LNCAP (cell line): ENCODE data around the gene TPM3.

Experiments used
- TF ChIP-seq, protein P1 (sequence below): fragments of 450-650 bp; IDR thresholded peaks from 2 replicates; pipeline ENCODE4 v1.5.1; 2017; ENCODE audit warnings: mild to moderate bottlenecking

The TPM3 gene

DNA sequence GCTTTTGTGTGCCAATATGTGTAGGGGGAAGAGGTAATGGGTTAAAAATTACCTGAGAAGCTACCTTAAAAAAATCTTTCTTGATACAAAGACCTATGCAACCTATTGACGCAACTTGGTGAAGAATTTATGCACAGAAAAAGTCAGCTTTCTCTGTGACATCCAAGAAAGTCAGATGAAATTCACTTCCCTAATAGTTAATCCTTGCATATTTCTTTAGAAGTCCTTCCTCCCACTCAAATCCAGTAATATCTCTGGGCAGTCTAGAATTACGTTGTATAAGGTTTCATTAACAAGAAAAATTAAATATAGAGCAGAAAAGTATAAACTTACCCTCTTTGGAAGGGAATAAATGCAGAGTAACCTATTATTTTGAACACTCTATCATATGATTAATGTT is 31.7 kb upstream of the TPM3 start:
- TF ChIP-seq, protein P1, sequence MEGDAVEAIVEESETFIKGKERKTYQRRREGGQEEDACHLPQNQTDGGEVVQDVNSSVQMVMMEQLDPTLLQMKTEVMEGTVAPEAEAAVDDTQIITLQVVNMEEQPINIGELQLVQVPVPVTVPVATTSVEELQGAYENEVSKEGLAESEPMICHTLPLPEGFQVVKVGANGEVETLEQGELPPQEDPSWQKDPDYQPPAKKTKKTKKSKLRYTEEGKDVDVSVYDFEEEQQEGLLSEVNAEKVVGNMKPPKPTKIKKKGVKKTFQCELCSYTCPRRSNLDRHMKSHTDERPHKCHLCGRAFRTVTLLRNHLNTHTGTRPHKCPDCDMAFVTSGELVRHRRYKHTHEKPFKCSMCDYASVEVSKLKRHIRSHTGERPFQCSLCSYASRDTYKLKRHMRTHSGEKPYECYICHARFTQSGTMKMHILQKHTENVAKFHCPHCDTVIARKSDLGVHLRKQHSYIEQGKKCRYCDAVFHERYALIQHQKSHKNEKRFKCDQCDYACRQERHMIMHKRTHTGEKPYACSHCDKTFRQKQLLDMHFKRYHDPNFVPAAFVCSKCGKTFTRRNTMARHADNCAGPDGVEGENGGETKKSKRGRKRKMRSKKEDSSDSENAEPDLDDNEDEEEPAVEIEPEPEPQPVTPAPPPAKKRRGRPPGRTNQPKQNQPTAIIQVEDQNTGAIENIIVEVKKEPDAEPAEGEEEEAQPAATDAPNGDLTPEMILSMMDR: no peak

DNA sequence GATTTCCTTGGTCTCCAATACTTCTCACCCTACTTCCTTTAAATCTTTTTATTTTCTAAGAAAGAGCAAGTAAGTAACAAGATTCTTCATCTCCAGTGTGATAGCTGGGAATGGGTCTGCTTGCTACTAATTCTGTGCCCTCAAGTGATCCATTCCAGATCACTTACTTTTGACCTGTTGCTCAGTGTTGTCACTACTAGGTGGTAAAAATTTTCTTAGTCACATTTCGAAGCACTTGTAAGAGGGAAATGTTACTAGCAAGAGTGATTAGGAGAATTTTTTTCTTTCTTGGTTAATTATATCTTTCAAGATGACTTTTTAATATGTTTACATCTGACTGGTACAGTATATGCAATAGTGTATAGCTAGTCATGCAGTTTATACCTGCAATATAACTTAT is 31.0 kb upstream of the TPM3 start:
- TF ChIP-seq, protein P1: no peak

DNA sequence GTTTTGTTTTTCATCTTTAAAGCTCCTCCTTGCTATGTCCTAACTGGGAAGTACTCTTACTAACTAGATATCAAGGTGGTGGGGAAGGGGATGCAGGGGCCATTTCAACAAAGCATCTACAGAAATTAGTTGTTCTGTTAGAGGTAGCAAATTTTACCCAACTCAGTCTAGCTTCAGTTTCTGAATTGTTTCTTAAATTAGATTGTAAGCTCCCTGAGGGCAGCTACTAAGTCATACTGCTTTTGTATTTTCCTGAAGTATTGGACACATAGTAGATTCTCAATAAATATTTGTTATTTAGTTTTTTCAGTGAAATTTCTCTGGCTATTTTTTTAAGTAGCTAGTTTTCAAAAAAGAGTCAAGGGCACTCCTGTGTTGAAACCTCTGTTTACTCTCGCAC is 30.6 kb upstream of the TPM3 start:
- TF ChIP-seq, protein P1: no peak

DNA sequence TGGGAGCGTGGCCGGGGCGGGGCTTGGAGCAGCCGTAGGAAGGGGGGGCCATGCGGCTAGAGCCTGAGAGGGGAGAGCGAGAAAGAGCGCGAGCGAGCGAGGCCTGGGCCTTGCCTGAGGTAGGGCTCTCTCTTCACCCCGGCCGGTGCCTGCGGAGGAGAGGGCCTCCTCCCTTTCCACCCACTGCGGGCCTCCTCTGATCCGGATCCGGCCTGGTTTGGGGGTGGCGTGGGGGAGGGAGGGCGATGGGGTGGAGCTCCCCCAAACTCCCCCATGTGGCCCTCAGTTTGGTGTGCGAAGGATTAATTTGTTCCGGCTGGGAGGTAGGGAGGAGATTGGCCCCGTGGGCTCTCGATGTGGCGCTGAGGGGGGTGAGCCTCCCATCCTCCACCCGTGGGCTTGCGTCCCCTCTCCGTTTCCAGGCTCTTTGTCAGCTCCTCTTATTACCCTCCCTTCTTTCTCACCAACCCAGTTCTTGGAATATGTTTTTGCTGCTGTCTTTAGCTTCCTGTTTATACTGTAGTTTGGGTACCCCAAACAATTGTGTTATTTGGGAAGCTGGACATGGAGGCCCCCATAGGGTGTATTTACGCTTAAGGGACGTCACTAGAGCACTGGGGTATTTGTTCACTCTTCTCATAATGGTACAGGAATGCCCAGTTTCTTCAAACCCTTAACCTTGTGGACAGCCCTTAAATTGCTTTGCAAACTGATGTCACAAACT is 29.5 kb upstream of the TPM3 start:
- TF ChIP-seq, protein P1: no peak

DNA sequence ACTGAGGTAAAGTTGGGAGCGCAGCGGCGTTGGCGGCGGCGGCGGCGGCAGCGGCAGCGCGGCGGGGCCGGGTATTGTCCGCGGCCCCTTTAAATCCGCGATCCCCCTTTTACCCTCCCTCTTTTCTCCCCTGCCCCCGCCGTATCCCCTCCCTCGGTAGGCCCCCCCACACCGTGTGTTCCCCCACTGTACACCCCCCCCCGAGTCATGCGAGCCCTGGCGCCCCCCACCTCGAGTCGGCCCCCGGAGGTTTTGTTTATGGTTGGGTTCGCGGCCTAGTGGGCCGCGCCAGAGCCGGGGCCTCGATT is 29.0 kb upstream of the TPM3 start:
- TF ChIP-seq, protein P1: no peak

DNA sequence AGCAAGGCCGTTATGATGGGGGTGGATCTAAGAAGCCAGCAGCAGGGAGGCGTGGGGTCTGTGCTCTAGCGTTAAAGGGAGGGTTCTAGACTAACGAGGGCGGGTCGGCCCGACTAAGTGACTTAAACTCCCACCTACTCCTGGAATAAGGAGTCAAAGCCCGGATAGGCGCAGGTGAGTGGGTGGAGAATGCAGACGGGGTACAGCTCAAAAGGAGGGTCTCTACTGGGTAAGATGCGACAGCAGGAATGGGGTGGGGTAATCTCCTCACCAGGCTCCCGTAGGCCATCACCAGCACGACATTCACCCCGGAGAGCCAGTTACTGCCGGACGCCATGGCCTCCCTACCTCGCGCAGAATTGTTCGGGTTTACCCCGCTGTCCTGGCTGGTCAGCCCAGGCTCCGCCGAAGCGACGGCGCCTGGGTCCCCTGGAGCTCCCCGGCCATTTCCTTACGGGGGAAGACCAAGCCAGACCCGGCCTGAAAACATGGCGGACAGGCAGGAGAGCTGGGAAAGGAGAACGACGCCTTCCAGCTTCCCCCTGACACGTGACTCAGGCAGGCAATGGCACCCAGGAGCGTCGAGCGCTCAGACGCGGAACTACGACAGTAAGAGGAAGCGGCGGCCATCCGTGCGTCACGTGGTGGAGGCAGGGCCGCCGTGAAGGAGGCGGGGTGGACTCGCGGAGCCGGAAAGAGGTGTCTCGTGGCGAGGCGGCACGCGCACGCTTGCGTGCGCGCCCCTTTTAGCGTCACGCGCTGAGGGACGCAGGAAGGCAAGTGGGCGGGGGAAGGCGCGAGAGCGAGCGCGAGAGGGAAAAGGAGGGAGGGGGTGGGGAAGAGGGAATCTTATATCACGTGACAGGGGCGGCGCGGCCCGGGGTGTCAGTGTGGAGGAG is 28.4 kb upstream of the TPM3 start, which contains the start of gene UBAP2L:
Gene UBAP2L (plus strand): TSS at position 885 of the 899 bp plus-strand sequence. CDS start 4,169 bp downstream, outside the sequence.
- TF ChIP-seq, protein P1: no peak

DNA sequence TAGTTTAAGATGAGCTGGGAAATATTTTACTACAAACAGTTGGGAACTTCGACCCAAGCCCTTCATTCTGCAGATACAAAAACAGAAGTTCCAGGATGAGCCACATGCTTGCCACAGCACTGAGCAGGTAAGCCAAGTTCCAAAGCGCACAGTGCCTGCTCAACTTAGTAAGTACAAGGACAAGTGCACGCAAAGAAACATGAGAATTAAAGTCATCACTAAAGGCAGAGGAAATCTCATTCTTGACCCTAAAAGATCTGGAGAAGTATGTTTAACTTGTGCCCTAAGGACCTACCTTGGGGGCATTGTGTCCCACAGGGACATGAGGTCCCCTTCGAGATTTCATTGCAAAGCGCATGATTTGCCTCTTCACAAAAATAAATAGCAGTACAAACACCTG is 27.6 kb upstream of the TPM3 start:
- TF ChIP-seq, protein P1: no peak
